IgD-negative memory B cell (primary cell): ENCODE results near the gene SRBD1. TPM values are rescaled to one million over a fixed set of nuclear protein-coding genes. Genes with fewer than 3 reads are reported as not detected.
A peak's percentile ranks its signal among the peaks of the same experiment; 100 is the strongest.

Source experiments
- H3K27ac Mint-ChIP-seq, 3 donors: one replicate each; pipeline ENCODE4 v1.8.0; 2020 to 2022; ENCODE audit warnings: mild to moderate bottlenecking in 3 of 3, mixed read lengths in 3 of 3, moderate library complexity in 1 of 3
- H3K27me3 Mint-ChIP-seq: one replicate; pipeline ENCODE4 v1.8.0; 2021; ENCODE audit warnings: mixed read lengths
- H3K36me3 Mint-ChIP-seq: one replicate; pipeline ENCODE4 v1.8.0; 2020; ENCODE audit warnings: mild to moderate bottlenecking, mixed read lengths
- H3K4me1 Mint-ChIP-seq, 3 donors: one replicate each; pipeline ENCODE4 v1.8.0; 2020 to 2022; ENCODE audit warnings: mixed read lengths in 3 of 3, mild to moderate bottlenecking in 1 of 3
- H3K4me3 Mint-ChIP-seq, 4 donors: one replicate each; pipeline ENCODE4 v1.8.0; 2020 to 2022; ENCODE audit warnings: mild to moderate bottlenecking in 4 of 4, mixed read lengths in 4 of 4, moderate library complexity in 3 of 4
- H3K9me3 Mint-ChIP-seq, 3 donors: one replicate each; pipeline ENCODE4 v1.8.0; 2020 to 2021; ENCODE audit warnings: mixed read lengths in 3 of 3, mild to moderate bottlenecking in 1 of 3
- polyA plus RNA-seq: library from polyadenylated mRNA; unstranded; fragments of 300-500 nt; fragmentation: Illumina TruSeq; gene quantifications from one replicate; pipeline ENCODE4 v1.2.3, GENCODE V29; 2021

SRBD1 gene
- polyA plus RNA-seq, 1 donor from 2014 or later = 9.9 TPM

DNA sequence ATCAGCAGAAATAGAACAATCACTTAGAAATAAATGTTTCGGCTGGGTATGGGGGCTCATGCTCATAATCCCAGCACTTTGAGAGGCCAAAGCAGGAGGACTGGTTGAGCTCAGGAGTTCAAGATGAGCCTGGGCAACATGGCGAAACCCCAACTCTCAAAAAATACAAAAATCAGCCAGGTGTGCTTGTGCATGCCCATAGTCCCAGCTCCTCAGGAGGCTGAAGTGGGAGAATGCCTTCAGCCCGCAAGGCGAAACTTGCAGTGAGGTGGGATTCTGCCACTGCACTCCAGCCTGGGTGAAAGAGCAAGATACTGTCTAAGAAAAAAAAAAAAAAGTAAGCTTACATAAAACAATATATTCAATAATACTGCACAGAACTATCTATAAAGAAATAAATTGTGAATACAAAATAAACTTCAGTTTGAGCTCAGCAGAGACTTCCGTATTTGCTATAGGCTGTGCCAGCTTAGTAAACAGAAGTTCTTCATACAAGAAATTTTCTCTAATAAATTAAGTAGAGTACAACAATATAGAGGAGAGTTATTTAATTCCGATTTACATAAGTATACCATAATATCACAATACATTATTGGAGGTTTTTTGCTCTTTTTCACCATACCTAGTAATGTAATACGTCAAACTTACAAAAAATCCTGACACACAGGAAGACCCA is 43.6 kb downstream of the SRBD1 start:
- H3K4me3 Mint-ChIP-seq = peak overlapping the region; percentile 8 to 76 (median 65)
- peaks cover 0 to 1% (median 0%) of the 10 kb centered on the region in 3 donors for H3K9me3 Mint-ChIP-seq
- H3K36me3 Mint-ChIP-seq = peaks cover 7% of the 10 kb centered on the region
- H3K4me1 Mint-ChIP-seq = peaks cover 7 to 12% (median 12%) of the 10 kb centered on the region in 3 donors
- H3K27ac Mint-ChIP-seq = peak overlapping the region; percentile 5 to 92 (median 32)
- no peaks in the 10 kb centered on the region for H3K27me3 Mint-ChIP-seq

DNA sequence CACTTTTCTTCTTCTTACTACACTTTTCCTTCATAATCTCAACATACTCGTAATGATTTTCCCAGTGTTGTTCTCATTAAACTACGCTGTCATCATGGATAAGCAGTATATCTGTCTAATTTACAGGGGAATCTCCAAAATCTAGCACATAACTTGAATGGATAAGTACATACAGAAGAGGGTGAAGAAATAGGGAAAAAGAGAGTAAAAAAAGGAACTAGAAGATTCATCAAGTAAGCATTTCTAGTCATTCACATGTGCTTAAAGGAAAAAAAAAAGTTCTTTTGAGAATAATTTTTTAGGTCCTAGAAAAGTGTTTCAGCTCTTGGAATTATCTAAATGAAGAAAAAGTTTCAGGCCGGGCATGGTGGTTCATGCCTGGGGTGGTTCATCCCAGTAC is 51.6 kb downstream of the SRBD1 start:
- peaks cover 0 to 6% (median 2%) of the 10 kb centered on the region in 3 donors for H3K9me3 Mint-ChIP-seq
- peaks cover 0 to 3% (median 0%) of the 10 kb centered on the region in 3 donors for H3K4me1 Mint-ChIP-seq
- H3K36me3 Mint-ChIP-seq = peaks cover 23% of the 10 kb centered on the region
- H3K4me3 Mint-ChIP-seq = no peak overlapping the region
- H3K27ac Mint-ChIP-seq = no peak overlapping the region
- no peaks in the 10 kb centered on the region for H3K27me3 Mint-ChIP-seq

DNA sequence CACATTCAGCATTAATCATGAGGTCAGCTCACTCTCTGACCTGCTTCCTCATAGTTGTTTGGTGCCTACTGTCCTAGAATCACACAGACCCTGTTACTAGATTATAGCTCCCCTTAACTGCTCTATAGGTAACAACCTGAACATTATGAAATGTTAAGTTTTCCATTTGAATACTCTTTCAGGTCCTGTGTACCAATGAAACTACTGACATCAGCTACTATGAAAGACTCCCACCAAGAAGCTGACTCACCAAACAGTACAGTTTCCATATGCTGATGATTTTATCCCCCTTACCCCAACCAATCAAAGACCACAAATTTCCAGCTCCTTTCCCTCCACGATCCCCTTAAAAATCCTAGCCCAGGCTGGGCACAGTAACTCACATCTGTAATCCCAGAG is 56.3 kb downstream of the SRBD1 start:
- H3K4me1 Mint-ChIP-seq = peaks cover 0 to 5% (median 0%) of the 10 kb centered on the region in 3 donors
- peaks cover 0 to 9% (median 2%) of the 10 kb centered on the region in 3 donors for H3K9me3 Mint-ChIP-seq
- H3K27ac Mint-ChIP-seq = peak overlapping the region in 1 of 3 donors; percentile 24
- H3K36me3 Mint-ChIP-seq = peaks cover 23% of the 10 kb centered on the region
- no peak overlapping the region for H3K4me3 Mint-ChIP-seq
- no peaks in the 10 kb centered on the region for H3K27me3 Mint-ChIP-seq

DNA sequence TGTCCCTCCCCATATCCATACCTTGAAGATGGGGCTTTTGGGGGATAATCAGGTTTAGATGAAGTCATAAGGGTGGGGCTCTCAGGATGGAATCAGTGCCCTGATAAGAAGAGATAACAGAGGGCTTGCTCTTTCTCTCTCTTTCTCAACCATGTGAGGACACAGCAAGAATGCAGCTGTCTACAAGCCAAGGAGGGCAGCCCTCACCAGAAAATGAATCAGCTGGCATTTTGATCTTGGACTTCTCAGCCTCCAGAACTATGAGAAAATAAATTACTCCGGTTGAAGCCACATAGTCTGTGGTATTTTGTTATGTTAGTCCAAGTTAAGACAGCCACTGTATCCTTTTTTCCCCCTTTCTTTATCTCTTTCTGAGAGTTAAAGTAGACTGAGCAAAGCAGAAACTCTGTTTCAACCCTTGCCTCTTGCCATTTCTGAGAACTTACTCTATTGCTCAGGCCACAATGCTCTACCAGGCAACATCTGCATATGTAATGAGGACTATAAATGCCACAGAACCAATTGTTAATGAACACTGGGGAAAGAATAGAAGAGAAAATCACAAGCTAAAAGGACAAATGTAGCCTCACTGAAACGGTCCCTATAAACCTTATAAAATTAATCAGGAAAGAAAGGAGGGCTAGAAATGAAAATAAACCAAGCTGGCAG is 56.9 kb downstream of the SRBD1 start:
- Mint-ChIP-seq H3K36me3 (peaks cover 21% of the 10 kb centered on the region), H3K27me3 (no peaks in the 10 kb centered on the region), H3K9me3 (peaks cover 0 to 9% (median 2%) of the 10 kb centered on the region in 3 donors), H3K27ac (no peak overlapping the region), H3K4me1 (peaks cover 0 to 5% (median 0%) of the 10 kb centered on the region in 3 donors), H3K4me3 (no peak overlapping the region)

DNA sequence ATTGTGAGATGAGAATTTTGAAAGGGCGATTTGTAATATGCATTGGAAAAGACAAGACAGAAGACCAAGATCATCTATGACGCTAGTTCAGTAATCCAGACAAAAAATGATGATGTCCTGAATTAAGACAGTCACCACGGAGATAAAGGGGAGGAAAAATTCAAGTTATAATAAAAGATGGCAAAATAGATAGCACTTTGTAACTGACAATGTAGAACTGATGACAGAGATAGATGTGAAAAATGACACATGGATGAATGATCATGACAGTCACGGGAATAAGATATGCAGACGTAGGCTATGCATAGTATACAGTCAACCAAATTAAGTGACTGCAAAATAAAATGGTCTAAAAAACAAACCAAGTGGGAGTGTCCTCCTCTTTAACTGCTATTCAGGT is 59.2 kb downstream of the SRBD1 start:
- Mint-ChIP-seq H3K4me1 (peaks cover 0 to 3% (median 0%) of the 10 kb centered on the region in 3 donors), H3K9me3 (peaks cover 0 to 9% (median 2%) of the 10 kb centered on the region in 3 donors), H3K4me3 (no peak overlapping the region), H3K27me3 (no peaks in the 10 kb centered on the region), H3K27ac (no peak overlapping the region), H3K36me3 (peaks cover 19% of the 10 kb centered on the region)

DNA sequence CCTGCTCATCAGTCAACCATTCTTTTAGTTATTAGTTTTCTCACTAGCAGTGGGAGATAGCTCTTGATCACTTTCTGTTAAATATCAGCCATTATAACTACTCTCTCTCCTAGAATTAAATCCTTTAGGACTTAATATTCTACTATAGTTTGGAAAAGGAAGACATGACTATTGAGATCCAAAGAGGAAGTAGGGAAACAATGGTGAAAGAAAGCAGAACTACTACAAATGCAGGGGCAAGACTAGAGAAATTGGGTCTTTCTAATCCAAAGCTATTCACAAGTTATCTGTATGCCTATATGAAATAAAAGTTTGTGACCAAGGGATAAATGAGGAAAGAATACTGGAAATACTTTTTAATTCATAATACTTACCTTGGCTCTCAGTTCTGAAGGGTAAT is 65.1 kb downstream of the SRBD1 start:
- Mint-ChIP-seq H3K36me3 (peaks cover 29% of the 10 kb centered on the region), H3K4me3 (no peak overlapping the region), H3K27me3 (no peaks in the 10 kb centered on the region), H3K27ac (peak overlapping the region in 2 of 3 donors; percentile 35 to 48), H3K9me3 (peaks cover 2 to 6% (median 3%) of the 10 kb centered on the region in 3 donors), H3K4me1 (peaks cover 0 to 3% (median 0%) of the 10 kb centered on the region in 3 donors)

DNA sequence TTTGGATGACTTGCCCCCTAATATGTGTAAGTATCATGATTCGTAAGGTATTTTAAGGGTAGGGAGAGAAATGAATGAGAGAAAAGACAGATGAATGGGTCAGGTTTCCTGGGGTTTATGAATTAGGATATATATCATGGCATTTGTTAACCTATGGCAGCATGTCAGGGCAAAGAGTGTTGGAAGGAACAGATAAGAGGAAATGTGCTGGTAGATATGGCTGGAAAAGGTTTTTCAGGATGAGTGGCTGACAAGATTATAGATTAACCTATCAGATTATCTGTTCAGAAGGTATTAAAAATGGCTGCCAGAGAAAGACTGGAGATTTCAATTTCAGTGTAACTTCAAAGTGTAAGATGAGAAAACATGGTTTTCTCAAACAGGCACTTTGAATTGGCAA is 67.8 kb downstream of the SRBD1 start:
- Mint-ChIP-seq H3K36me3 (peaks cover 27% of the 10 kb centered on the region), H3K4me3 (no peak overlapping the region), H3K9me3 (peaks cover 3 to 6% (median 4%) of the 10 kb centered on the region in 3 donors), H3K4me1 (no peaks in the 10 kb centered on the region), H3K27ac (no peak overlapping the region), H3K27me3 (no peaks in the 10 kb centered on the region)

DNA sequence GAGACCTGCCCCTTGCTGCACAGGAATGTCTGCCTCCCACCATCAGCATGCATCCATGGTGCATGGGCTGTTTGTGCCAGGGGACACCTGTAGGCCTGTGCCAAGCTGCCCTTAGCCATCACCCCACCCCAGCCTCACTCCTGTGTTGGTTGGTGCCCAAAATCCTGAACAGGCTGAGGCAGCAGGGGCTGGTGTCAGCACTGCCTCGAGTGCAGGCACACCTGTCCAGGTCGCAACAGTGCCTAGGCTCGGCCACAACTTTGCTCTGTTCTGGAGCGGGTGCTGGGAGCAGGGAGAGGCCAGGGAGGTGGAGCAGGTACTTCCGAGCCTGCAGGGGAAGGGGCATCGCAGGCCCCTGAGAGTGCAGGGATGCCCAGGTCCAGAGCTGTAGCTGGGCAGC is 69.1 kb downstream of the SRBD1 start:
- peaks cover 31% of the 10 kb centered on the region for H3K36me3 Mint-ChIP-seq
- H3K4me3 Mint-ChIP-seq = no peak overlapping the region
- no peaks in the 10 kb centered on the region for H3K4me1 Mint-ChIP-seq
- H3K27me3 Mint-ChIP-seq = no peaks in the 10 kb centered on the region
- peaks cover 3 to 6% (median 4%) of the 10 kb centered on the region in 3 donors for H3K9me3 Mint-ChIP-seq
- H3K27ac Mint-ChIP-seq = no peak overlapping the region

DNA sequence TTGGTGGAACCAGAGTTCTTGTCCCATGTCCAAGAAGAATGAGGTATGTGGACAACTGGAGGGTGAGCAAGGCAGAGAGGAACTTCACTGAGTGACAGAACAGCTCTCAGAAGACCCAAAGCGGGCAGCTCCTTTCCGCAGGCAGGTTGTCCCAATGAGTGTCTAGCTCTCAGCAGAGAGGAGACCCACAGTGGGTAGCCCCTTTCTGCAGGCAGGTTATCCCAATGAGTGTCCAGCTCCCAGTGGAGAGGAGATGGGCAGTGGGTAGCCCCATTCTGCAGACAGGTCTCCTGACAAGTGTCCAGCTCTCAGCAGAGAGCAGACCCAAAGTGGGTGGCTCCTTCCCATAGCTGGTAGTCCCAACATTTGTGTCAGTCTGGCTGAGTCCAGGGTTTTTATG is 69.6 kb downstream of the SRBD1 start:
- Mint-ChIP-seq H3K4me1 (no peaks in the 10 kb centered on the region), H3K36me3 (peaks cover 31% of the 10 kb centered on the region), H3K27ac (no peak overlapping the region), H3K9me3 (peaks cover 3 to 6% (median 4%) of the 10 kb centered on the region in 3 donors), H3K4me3 (peak overlapping the region in 1 of 4 donors; percentile 58), H3K27me3 (no peaks in the 10 kb centered on the region)

DNA sequence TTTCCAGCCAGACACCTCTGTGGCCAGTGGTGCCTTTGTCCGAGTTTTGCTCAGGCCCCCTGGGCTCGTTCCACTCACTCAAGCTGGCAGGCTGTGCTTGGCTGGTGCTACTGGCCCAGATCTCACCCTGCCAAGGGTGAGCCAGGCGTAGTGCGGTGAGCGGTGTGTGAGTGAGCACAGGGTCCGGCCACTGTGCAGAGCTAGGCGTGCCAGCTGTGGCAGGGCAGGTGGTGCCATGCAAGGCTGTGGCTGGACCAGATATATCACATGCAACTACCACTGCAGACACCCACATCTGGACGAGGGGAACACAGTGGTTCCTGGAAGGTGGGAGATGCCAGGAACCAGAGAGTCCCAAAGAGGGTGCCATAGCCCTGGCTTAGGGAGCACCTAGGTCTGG is 70.1 kb downstream of the SRBD1 start:
- Mint-ChIP-seq H3K9me3 (peaks cover 3 to 6% (median 4%) of the 10 kb centered on the region in 3 donors), H3K27me3 (no peaks in the 10 kb centered on the region), H3K27ac (no peak overlapping the region), H3K36me3 (peaks cover 28% of the 10 kb centered on the region), H3K4me1 (no peaks in the 10 kb centered on the region), H3K4me3 (peak overlapping the region in 1 of 4 donors; percentile 58)

DNA sequence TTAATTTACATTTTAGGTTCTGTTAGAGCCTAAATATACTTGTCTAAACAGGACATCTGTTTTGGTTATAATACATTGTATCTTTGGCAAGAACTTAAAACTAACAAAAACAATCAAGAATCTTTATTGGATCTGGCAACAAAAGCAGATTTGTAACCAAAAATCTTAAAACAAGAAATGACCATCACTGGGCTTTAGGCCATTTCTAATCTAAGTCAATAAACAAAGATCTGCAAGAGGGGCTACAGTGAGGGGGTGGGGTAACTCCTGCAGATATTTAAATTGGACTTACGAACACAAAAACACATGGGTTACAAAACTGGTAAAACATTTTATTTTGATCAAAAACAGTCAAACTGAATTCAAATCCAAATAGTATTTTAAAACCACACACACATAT is 77.3 kb downstream of the SRBD1 start:
- Mint-ChIP-seq H3K4me3 (no peak overlapping the region), H3K27ac (no peak overlapping the region), H3K4me1 (no peaks in the 10 kb centered on the region), H3K27me3 (no peaks in the 10 kb centered on the region), H3K36me3 (peaks cover 23% of the 10 kb centered on the region), H3K9me3 (peaks cover 0 to 1% (median 0%) of the 10 kb centered on the region in 3 donors)

DNA sequence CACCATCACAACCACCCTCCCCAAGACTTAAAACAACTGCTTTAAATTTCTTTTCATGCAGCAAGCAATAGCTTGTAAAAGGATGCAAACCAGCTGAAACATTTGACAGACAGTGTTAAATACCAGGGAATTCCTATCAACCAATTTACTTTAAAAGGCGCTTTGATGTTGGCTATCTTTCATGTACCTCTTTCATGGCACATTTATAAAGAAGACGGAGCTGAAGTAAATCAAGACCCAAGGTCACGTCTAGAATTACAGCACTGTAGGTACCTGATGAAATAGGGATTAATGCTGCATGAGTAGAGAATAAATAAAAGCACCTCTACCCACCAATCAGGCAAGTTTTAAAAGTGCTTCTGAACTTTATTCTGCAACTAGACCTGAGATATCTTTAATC is 78.9 kb downstream of the SRBD1 start:
- Mint-ChIP-seq H3K27me3 (no peaks in the 10 kb centered on the region), H3K27ac (no peak overlapping the region), H3K4me1 (no peaks in the 10 kb centered on the region), H3K4me3 (no peak overlapping the region), H3K9me3 (peaks cover 0 to 1% (median 0%) of the 10 kb centered on the region in 3 donors), H3K36me3 (peaks cover 27% of the 10 kb centered on the region)

DNA sequence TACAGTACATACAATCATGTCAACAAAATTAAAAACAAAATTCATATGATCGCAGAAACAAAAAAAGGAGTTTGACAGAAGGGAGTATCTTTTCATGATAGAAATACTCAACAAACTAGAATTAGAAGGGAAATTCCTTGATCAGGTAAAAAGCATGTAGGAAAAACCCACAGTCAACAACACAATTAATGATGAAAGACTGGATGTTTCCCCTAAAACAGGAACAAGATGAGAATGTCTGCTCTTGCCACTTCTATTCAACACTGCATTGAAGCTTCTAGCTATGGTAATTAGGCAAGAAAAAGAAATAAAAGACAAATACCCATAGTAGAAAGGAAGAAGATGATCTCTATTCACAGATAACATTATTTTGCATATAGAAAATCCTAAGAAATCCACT is 87.1 kb downstream of the SRBD1 start:
- H3K27ac Mint-ChIP-seq = no peak overlapping the region
- no peaks in the 10 kb centered on the region for H3K27me3 Mint-ChIP-seq
- H3K4me3 Mint-ChIP-seq = no peak overlapping the region
- H3K36me3 Mint-ChIP-seq = peaks cover 22% of the 10 kb centered on the region
- peaks cover 0 to 5% (median 3%) of the 10 kb centered on the region in 3 donors for H3K9me3 Mint-ChIP-seq
- H3K4me1 Mint-ChIP-seq = no peaks in the 10 kb centered on the region

DNA sequence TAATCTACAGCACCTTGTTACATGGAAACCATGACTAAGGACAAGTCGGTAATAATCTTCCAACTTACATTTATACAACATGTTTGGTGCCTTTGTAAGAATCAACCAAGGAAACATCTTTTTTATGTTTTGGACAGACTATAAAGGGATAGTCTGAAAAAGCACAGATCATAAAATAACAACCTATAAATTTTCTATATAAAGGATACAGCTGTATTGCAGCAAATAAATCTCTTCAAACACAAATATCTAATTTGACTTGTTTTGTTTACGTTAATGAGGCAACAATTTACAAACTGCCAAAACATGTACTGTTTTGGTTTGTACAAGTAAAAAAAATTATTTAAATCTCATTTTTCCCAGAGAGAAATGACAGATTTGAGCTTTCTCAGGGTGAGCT is 92.5 kb downstream of the SRBD1 start:
- H3K4me1 Mint-ChIP-seq = no peaks in the 10 kb centered on the region
- no peaks in the 10 kb centered on the region for H3K9me3 Mint-ChIP-seq
- no peaks in the 10 kb centered on the region for H3K27me3 Mint-ChIP-seq
- H3K4me3 Mint-ChIP-seq = no peak overlapping the region
- peaks cover 7% of the 10 kb centered on the region for H3K36me3 Mint-ChIP-seq
- H3K27ac Mint-ChIP-seq = no peak overlapping the region

DNA sequence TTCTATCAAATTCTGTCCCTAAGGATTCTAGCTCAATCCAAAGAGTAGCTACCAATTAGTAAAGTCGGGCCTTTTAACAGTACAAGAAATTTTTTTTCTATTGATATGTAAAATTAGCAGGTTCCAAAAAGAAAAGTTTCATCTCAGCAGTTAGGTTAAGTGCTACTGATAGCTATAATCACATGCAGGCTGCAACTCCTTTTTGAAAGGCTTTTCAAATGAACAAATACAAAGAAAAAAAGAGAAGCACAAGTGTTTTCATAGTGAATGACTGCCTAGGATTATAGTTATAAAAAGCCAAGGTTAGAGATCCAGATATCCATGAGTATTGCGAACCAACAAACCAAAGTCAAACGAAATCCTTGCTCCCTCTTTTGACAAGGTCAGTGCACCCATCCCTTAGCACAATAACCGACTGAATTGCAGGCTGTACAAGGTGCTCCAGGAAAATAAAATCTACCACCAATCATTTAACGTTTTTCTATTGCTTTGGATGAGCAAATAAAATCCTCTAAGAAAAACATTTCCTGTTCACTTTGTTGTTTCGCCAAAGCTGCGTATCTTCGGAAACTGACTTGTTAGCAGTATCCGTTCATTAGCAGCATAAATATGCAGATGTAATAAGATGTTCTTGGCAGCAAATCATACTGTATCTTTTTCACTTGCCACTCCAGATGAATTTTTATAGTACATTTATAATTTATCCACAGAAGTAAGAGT is 100.2 kb downstream of the SRBD1 start:
- Mint-ChIP-seq H3K4me1 (no peaks in the 10 kb centered on the region), H3K9me3 (no peaks in the 10 kb centered on the region), H3K27ac (no peak overlapping the region), H3K4me3 (no peak overlapping the region), H3K27me3 (no peaks in the 10 kb centered on the region), H3K36me3 (peaks cover 5% of the 10 kb centered on the region)
